Measurements from ENCODE around the gene E2F4.

E2F4 gene

GRCh38 chr16:67207249-67208091 is 15.5 kb downstream of the E2F4 start:
- TF ChIP-seq, protein P1, sequence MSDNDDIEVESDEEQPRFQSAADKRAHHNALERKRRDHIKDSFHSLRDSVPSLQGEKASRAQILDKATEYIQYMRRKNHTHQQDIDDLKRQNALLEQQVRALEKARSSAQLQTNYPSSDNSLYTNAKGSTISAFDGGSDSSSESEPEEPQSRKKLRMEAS (IDR thresholded peaks at IDR 0.05; ENCODE audit: low read depth, low read length) = no peak
- no peak for TF ChIP-seq CTCF (IDR thresholded peaks at IDR 0.05; ENCODE audit: low read depth, low read length)
- no peak for TF ChIP-seq MYC (IDR thresholded peaks at IDR 0.05; ENCODE audit: low read depth, low read length)
- TF ChIP-seq POLR2A (IDR thresholded peaks at IDR 0.05; ENCODE audit: extremely low read depth, insufficient read length) = no peak
- DNase-seq (ENCODE audit: low read depth) = no peak
- no peak overlapping the region for H3K4me3 ChIP-seq (ENCODE audit: low read depth, low read length)

GRCh38 chr16:67208154-67208896 is 16.4 kb downstream of the E2F4 start:
- TF ChIP-seq POLR2A (IDR thresholded peaks at IDR 0.05; ENCODE audit: extremely low read depth, insufficient read length) = no peak
- TF ChIP-seq, protein P1 (IDR thresholded peaks at IDR 0.05; ENCODE audit: low read depth, low read length) = no peak
- TF ChIP-seq CTCF (IDR thresholded peaks at IDR 0.05; ENCODE audit: low read depth, low read length) = no peak
- TF ChIP-seq MYC (IDR thresholded peaks at IDR 0.05; ENCODE audit: low read depth, low read length) = no peak
- no peak overlapping the region for H3K4me3 ChIP-seq (ENCODE audit: low read depth, low read length)
- no peak for DNase-seq (ENCODE audit: low read depth)

GRCh38 chr16:67209565-67209964 is 17.6 kb downstream of the E2F4 start:
- no peak overlapping the region for H3K4me3 ChIP-seq (ENCODE audit: low read depth, low read length)
- TF ChIP-seq CTCF (IDR thresholded peaks at IDR 0.05; ENCODE audit: low read depth, low read length) (no peak), POLR2A (IDR thresholded peaks at IDR 0.05; ENCODE audit: extremely low read depth, insufficient read length) (no peak), MYC (IDR thresholded peaks at IDR 0.05; ENCODE audit: low read depth, low read length) (no peak)
- TF ChIP-seq, protein P1 (IDR thresholded peaks at IDR 0.05; ENCODE audit: low read depth, low read length) = no peak
- no peak for DNase-seq (ENCODE audit: low read depth)

DNA sequence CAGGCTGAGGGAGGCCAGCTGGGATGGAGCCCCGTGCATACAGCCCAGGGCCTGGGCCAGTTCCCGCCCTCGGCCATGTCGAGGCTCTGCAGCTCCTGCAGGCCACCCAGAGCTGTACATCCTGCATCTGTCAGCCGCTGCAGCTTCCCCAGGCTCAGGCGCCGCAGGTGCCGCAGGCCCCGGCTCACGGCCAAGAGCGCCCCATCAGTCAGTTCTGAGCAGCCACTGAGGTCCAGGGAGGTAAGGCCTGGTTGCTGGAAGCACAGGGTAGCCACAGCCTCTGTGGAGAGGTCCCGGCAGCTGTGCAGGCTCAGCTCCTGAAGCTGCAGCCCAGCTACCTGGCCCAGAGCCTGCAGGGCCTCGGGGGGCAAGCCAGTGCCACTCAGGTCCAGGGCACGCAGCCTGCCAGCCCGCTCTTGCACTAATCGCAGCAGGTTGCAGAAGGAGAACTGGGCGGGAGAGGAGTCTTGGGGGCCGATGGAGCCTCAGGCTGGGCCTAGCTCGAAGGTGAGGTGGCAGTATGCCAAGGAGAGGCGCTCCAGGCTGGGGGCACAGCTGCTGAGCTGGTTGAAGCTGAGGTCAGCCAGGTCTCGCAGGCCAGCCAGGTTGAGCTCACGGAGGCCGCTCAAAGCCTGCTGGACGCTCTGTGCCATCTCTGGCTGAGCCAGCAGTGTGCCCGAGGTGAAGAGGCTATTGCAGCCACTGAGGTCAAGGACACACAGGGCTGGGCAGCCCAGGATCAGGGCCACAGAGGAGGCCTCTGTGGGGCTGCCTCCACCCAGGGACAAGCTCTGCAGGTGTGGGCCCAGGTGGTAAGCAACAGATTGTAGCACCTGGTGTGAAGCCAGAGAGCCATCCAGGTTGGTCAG is 18.3 kb downstream of the E2F4 start:
- TF ChIP-seq CTCF (IDR thresholded peaks at IDR 0.05; ENCODE audit: low read depth, low read length) (no peak), POLR2A (IDR thresholded peaks at IDR 0.05; ENCODE audit: extremely low read depth, insufficient read length) (no peak), MYC (IDR thresholded peaks at IDR 0.05; ENCODE audit: low read depth, low read length) (no peak)
- TF ChIP-seq, protein P1 (IDR thresholded peaks at IDR 0.05; ENCODE audit: low read depth, low read length) = no peak
- DNase-seq (ENCODE audit: low read depth) = no peak
- no peak overlapping the region for H3K4me3 ChIP-seq (ENCODE audit: low read depth, low read length)

GRCh38 chr16:67211674-67212073 is 19.7 kb downstream of the E2F4 start:
- H3K4me3 ChIP-seq (ENCODE audit: low read depth, low read length) = no peak overlapping the region
- DNase-seq (ENCODE audit: low read depth) = no peak
- TF ChIP-seq MYC (IDR thresholded peaks at IDR 0.05; ENCODE audit: low read depth, low read length) (no peak), CTCF (IDR thresholded peaks at IDR 0.05; ENCODE audit: low read depth, low read length) (no peak), POLR2A (IDR thresholded peaks at IDR 0.05; ENCODE audit: extremely low read depth, insufficient read length) (no peak)
- TF ChIP-seq, protein P1 (IDR thresholded peaks at IDR 0.05; ENCODE audit: low read depth, low read length) = no peak

All from NB4 (cell line).